ENCODE data around the gene PHIP. TPM values are rescaled to one million over a fixed set of nuclear protein-coding genes. Genes with fewer than 3 reads are reported as not detected.

Gene PHIP
- total and polyA plus RNA-seq, 7 donors = 2.5 to 41.7 (median 31.6) TPM

Other genes with a start within 250 kb of the PHIP start
- 1 to 10 TPM; 4.9 to 8.2 (median 6.2) TPM for gene IRAK1BP1, start 210.7 kb downstream of the PHIP start, total RNA-seq
- gene IRAK1BP1, start 210.7 kb downstream of the PHIP start, polyA plus RNA-seq = 1 to 10 TPM in 2 of 3 donors, under 1 TPM in 1; 0.46 to 1.8 (median 1.5) TPM
- gene HMGN3, start 156.4 kb upstream of the PHIP start, total RNA-seq = 10 to 100 TPM; 49.9 to 82.8 (median 61.3) TPM
- gene HMGN3, start 156.4 kb upstream of the PHIP start, polyA plus RNA-seq = 10 to 100 TPM; 69.4 to 76.9 (median 69.4) TPM